NCI-H1694 treated with DMSO at 0.1 percent for 48 hours (cell line): ENCODE results near the gene GGNBP2.
"Not testable (repeated sequence)": the region's sequence is repeated elsewhere in the genome, so short reads cannot be mapped to it uniquely, and the experiment has no call there.

Experiments
- DNase-seq: peaks from one replicate; lab custom pipeline; 2025; lab: John Stamatoyannopoulos, UW

The GGNBP2 gene

GRCh38 chr17:36602030-36602748, 57.5 kb downstream of the GGNBP2 start:
- DNase-seq: no peak

- DNase-seq: peak; percentile 78
Measured at GRCh38 chr17:36602924-36603384, 58.2 kb downstream of the GGNBP2 start.

GRCh38 chr17:36605028-36605427, 60.3 kb downstream of the GGNBP2 start:
- DNase-seq: not testable (repeated sequence)

GRCh38 chr17:36608280-36608679, 63.6 kb downstream of the GGNBP2 start:
- no peak for DNase-seq

GRCh38 chr17:36608794-36609497, 64.2 kb downstream of the GGNBP2 start:
- DNase-seq: peak; percentile 39

GRCh38 chr17:36609498-36609862, 64.8 kb downstream of the GGNBP2 start:
- no peak for DNase-seq

- DNase-seq: no peak
Measured at GRCh38 chr17:36610474-36610873, 65.8 kb downstream of the GGNBP2 start.

- DNase-seq: no peak
Measured at GRCh38 chr17:36611345-36612072, 66.8 kb downstream of the GGNBP2 start.

GRCh38 chr17:36612323-36612722, 67.6 kb downstream of the GGNBP2 start:
- DNase-seq: no peak

- DNase-seq: no peak
Measured at GRCh38 chr17:36613155-36613554, 68.4 kb downstream of the GGNBP2 start.

- no peak for DNase-seq
Measured at GRCh38 chr17:36614081-36614480, 69.4 kb downstream of the GGNBP2 start.

- DNase-seq: no peak
Measured at GRCh38 chr17:36614933-36615332, 70.2 kb downstream of the GGNBP2 start.

- DNase-seq: no peak
Measured at GRCh38 chr17:36616061-36617029, 71.6 kb downstream of the GGNBP2 start.

- no peak for DNase-seq
Measured at GRCh38 chr17:36617773-36618172, 73.1 kb downstream of the GGNBP2 start.

- DNase-seq: no peak
Measured at GRCh38 chr17:36623281-36623680, 78.6 kb downstream of the GGNBP2 start.

- no peak for DNase-seq
Measured at GRCh38 chr17:36625188-36625587, 80.5 kb downstream of the GGNBP2 start.

GRCh38 chr17:36627101-36627500, 82.4 kb downstream of the GGNBP2 start:
- DNase-seq: no peak

- DNase-seq: no peak
Measured at GRCh38 chr17:36628576-36628975, 83.9 kb downstream of the GGNBP2 start.

- peak; percentile 23 for DNase-seq
Measured at GRCh38 chr17:36629252-36629847, 84.6 kb downstream of the GGNBP2 start.

GRCh38 chr17:36629970-36630502, 85.3 kb downstream of the GGNBP2 start:
- DNase-seq: no peak

- DNase-seq: no peak
Measured at GRCh38 chr17:36631022-36631421, 86.3 kb downstream of the GGNBP2 start.
